GM12864 (cell line): Measurements from ENCODE around the gene BRD3OS.

ENCODE experiments used
- DNase-seq: peaks from one replicate; pipeline ENCODE4 v3.0.0-alpha.2; 2011; ENCODE audit warnings: low read depth
- H3K4me3 ChIP-seq: 2 replicates; pipeline ENCODE4 v1.5.1; 2011; ENCODE audit warnings: mild to moderate bottlenecking, low read depth, low read length, control low read depth
- TF ChIP-seq, protein P1 (sequence below): IDR thresholded peaks from 2 replicates; pipeline ENCODE4 v1.5.1; 2011; ENCODE audit warnings: low read depth, mild to moderate bottlenecking, moderate library complexity, low read length, control low read depth, inconsistent platforms; ENCODE audit errors: missing control alignments

Gene BRD3OS

GRCh38 chr9:134037641-134038040, 12.4 kb downstream of the BRD3OS start:
- H3K4me3 ChIP-seq = no peak overlapping the region
- DNase-seq = no peak
- TF ChIP-seq, protein P1, sequence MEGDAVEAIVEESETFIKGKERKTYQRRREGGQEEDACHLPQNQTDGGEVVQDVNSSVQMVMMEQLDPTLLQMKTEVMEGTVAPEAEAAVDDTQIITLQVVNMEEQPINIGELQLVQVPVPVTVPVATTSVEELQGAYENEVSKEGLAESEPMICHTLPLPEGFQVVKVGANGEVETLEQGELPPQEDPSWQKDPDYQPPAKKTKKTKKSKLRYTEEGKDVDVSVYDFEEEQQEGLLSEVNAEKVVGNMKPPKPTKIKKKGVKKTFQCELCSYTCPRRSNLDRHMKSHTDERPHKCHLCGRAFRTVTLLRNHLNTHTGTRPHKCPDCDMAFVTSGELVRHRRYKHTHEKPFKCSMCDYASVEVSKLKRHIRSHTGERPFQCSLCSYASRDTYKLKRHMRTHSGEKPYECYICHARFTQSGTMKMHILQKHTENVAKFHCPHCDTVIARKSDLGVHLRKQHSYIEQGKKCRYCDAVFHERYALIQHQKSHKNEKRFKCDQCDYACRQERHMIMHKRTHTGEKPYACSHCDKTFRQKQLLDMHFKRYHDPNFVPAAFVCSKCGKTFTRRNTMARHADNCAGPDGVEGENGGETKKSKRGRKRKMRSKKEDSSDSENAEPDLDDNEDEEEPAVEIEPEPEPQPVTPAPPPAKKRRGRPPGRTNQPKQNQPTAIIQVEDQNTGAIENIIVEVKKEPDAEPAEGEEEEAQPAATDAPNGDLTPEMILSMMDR = no peak

DNA sequence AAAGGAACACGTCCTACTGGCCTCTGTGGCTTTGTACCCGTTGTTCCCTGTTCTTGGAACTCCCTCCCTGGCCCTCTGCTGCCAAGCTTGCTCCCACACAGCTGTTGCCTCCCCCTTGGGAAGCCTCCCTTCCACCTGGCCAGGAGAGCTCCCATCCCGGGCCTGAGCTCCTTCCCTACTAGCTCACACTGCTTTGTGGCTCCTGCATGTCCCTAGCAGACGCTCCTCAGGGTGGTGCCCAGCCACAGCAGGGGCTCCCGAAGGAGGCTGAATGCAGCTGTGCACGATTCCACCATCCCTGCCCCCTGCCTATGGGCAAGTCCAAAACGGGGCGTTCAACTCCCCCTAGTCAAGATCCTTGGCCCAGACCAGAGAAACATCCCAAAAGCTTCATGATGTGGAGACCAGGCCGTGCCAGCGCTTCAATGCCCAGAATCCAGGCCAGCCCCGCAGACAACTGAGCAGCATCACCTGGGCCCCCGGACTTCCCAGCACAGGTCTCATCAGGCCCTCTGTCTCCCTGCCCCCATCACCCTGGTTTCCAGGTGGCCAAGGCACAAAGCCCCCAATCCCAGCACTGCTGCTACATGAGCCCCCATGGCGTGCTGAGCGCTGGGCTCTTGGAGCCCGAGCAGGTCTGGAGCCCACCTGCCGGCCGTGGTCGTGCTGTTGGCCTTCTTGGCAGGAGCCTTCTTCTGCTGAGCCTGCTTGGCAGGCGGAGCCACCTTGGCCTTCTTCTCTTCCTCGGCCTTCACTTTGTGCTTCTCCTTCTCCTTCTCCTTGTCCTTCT, 14.3 kb downstream of the BRD3OS start:
- H3K4me3 ChIP-seq = no peak overlapping the region
- TF ChIP-seq, protein P1 = no peak
- no peak for DNase-seq

DNA sequence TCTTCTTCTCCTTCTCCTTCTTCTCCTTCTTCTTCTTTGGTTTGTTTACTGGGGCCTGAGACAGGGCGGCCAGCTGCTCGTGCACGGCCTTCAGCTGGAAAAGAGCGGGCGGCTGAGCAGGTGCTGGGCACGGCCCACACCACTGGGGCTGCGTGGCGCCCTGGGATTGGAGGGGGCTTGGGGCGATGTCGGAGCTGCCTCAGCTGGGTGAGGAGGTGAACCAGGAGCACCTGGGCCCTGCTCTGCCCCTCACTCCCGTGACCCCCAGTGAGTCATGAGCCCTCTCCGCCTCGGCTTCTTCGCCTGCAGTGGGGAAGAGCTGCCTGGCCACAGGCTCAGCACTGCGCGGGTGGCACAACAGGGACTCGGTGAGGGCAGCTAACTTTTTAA, 14.9 kb downstream of the BRD3OS start:
- no peak for DNase-seq
- TF ChIP-seq, protein P1 = no peak

GRCh38 chr9:134040781-134041648, 15.7 kb downstream of the BRD3OS start:
- TF ChIP-seq, protein P1 = no peak
- H3K4me3 ChIP-seq = no peak overlapping the region
- DNase-seq = no peak

More for the DNA sequence above, 14.9 kb downstream of the BRD3OS start:
- H3K4me3 ChIP-seq = no peak overlapping the region

- H3K4me3 ChIP-seq = no peak overlapping the region
- TF ChIP-seq, protein P1 = no peak
- DNase-seq = no peak
These were observed 16.3 kb downstream of the BRD3OS start for GRCh38 chr9:134041649-134041962.

- no peak for DNase-seq
- TF ChIP-seq, protein P1 = no peak
- no peak overlapping the region for H3K4me3 ChIP-seq
These were observed 18.3 kb downstream of the BRD3OS start for GRCh38 chr9:134043531-134043988.
